LNCaP clone FGC (cell line): Measurements from ENCODE around the gene UBE2D1.
A peak's percentile ranks its signal among the peaks of the same experiment; 100 is the strongest.

Source experiments
- DNase-seq: peaks from one replicate; pipeline ENCODE4 v3.0.0-alpha.2; 2011; ENCODE audit warnings: low read depth
- H3K4me3 ChIP-seq: 2 replicates; pipeline ENCODE4 v1.5.1; 2011; ENCODE audit warnings: mild to moderate bottlenecking, low read depth, low read length, control low read depth
- TF ChIP-seq, protein P1 (sequence below): IDR thresholded peaks from 2 replicates; pipeline ENCODE4 v1.5.1; 2012; ENCODE audit warnings: mild to moderate bottlenecking; ENCODE audit not compliant: control insufficient read depth, insufficient read depth; ENCODE audit errors: extremely low read depth

Gene UBE2D1

GRCh38 chr10:58385784-58386112, 50.9 kb downstream of the UBE2D1 start:
- TF ChIP-seq, protein P1, sequence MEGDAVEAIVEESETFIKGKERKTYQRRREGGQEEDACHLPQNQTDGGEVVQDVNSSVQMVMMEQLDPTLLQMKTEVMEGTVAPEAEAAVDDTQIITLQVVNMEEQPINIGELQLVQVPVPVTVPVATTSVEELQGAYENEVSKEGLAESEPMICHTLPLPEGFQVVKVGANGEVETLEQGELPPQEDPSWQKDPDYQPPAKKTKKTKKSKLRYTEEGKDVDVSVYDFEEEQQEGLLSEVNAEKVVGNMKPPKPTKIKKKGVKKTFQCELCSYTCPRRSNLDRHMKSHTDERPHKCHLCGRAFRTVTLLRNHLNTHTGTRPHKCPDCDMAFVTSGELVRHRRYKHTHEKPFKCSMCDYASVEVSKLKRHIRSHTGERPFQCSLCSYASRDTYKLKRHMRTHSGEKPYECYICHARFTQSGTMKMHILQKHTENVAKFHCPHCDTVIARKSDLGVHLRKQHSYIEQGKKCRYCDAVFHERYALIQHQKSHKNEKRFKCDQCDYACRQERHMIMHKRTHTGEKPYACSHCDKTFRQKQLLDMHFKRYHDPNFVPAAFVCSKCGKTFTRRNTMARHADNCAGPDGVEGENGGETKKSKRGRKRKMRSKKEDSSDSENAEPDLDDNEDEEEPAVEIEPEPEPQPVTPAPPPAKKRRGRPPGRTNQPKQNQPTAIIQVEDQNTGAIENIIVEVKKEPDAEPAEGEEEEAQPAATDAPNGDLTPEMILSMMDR: no peak
- DNase-seq: no peak

DNA sequence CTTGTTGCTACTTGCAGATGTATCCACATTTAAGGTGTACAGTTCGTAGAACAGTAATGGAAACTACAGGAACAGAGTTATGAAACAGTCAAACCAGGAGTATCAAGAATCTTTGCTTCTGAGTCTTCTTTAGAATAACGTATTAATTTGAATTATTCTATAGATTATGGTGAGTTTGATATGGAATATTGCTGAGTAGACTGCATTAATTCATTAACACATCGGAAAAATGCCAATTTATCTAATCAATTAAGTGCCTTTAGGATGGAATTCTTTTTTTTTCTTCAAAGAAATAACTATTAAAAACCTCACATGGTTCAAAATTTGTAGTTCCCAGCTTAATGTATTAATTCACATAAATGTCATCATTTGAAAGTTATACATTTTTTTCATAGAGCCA, 54.2 kb downstream of the UBE2D1 start:
- TF ChIP-seq, protein P1: no peak
- no peak overlapping the region for H3K4me3 ChIP-seq
- DNase-seq: no peak

More at GRCh38 chr10:58385784-58386112, 50.9 kb downstream of the UBE2D1 start:
- H3K4me3 ChIP-seq: peak overlapping the region; percentile 89

DNA sequence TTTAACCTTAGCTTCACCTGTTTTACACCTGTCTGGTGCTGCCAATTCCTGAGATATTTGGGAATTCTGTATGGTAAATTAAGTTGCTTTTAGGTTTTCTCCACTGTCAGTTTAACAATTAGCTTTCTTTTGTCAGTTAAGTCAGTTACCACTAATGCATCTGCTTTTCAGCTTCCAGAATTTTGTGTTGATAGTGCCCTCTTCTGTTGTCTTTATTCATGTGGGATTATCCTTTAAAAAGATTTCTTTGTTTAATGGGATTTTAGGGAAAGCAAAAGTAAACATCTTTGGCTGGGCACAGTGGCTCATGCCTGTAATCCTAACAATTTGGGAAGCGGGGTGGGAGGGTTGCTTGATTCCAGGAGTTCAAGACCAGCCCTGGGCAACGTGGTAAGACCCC, 58.5 kb downstream of the UBE2D1 start:
- DNase-seq: no peak
- no peak overlapping the region for H3K4me3 ChIP-seq
- TF ChIP-seq, protein P1: peak; percentile 41

- TF ChIP-seq, protein P1: no peak
- DNase-seq: no peak
Measured at GRCh38 chr10:58394471-58394870, 59.7 kb downstream of the UBE2D1 start.

GRCh38 chr10:58396057-58396456, 61.3 kb downstream of the UBE2D1 start:
- no peak for DNase-seq
- TF ChIP-seq, protein P1: no peak
- H3K4me3 ChIP-seq: no peak overlapping the region

More at GRCh38 chr10:58394471-58394870, 59.7 kb downstream of the UBE2D1 start:
- H3K4me3 ChIP-seq: no peak overlapping the region

DNA sequence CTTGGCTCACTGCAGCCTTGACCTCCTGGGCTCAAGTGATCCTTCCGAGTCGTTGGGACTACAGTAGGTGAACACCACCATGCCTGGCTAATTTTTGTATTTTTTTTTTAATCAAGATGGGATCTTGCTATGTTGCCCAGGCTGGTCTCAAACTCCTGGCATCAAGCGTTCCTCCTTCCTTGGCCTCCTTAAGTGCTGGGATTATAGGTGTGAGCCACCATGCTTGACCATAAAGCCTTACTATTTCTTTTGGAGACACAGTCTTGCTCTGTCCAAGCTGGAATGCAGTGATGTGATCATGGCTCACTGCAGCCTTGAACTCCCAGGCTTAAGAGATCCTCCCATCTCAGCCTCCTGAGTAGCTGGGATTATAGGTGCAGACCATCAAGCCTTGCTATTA, 63.0 kb downstream of the UBE2D1 start:
- no peak for DNase-seq
- TF ChIP-seq, protein P1: no peak
- H3K4me3 ChIP-seq: no peak overlapping the region

GRCh38 chr10:58399410-58399809, 64.6 kb downstream of the UBE2D1 start:
- DNase-seq: no peak
- TF ChIP-seq, protein P1: no peak
- H3K4me3 ChIP-seq: no peak overlapping the region
